HG02840 (cell line): ENCODE measurements around the gene DHX15.
A peak's percentile ranks its signal among the peaks of the same experiment; 100 is the strongest.

Source experiments
- ATAC-seq: cut with Tn5 transposase; IDR thresholded peaks from one replicate; pipeline ENCODE4 v1.9.1; 2021; ENCODE audit warnings: mild to moderate bottlenecking, moderate library complexity, moderate number of reproducible peaks; ENCODE audit not compliant: unreplicated experiment, low FRiP score

DHX15 gene

GRCh38 chr4:24583451-24584210 lies 723 bp downstream of the DHX15 start:
- peak; percentile 17 for ATAC-seq

- ATAC-seq = no peak
Measured at GRCh38 chr4:24582235-24582832, 2.0 kb downstream of the DHX15 start.

GRCh38 chr4:24578364-24578763 lies 6.0 kb downstream of the DHX15 start:
- ATAC-seq = no peak

- no peak for ATAC-seq
Measured at GRCh38 chr4:24576276-24576675, 8.1 kb downstream of the DHX15 start.

GRCh38 chr4:24574236-24574635 lies 10.1 kb downstream of the DHX15 start:
- no peak for ATAC-seq

GRCh38 chr4:24573582-24573981 lies 10.8 kb downstream of the DHX15 start:
- no peak for ATAC-seq

GRCh38 chr4:24570574-24571236 lies 13.6 kb downstream of the DHX15 start:
- no peak for ATAC-seq

GRCh38 chr4:24570172-24570571 lies 14.2 kb downstream of the DHX15 start:
- ATAC-seq = no peak

- no peak for ATAC-seq
Measured at GRCh38 chr4:24569662-24570061, 14.7 kb downstream of the DHX15 start.

- ATAC-seq = no peak
Measured at GRCh38 chr4:24568425-24568824, 15.9 kb downstream of the DHX15 start.

GRCh38 chr4:24565054-24565453 lies 19.3 kb downstream of the DHX15 start:
- ATAC-seq = no peak

GRCh38 chr4:24564488-24564887 lies 19.9 kb downstream of the DHX15 start:
- ATAC-seq = no peak

GRCh38 chr4:24561438-24562139 lies 22.8 kb downstream of the DHX15 start:
- no peak for ATAC-seq

GRCh38 chr4:24560868-24561368 lies 23.4 kb downstream of the DHX15 start:
- no peak for ATAC-seq

- ATAC-seq = no peak
Measured at GRCh38 chr4:24559889-24560288, 24.5 kb downstream of the DHX15 start.

- ATAC-seq = no peak
Measured at GRCh38 chr4:24559032-24559821, 25.1 kb downstream of the DHX15 start.

- no peak for ATAC-seq
Measured at GRCh38 chr4:24557026-24558025, 27.0 kb downstream of the DHX15 start.

- no peak for ATAC-seq
Measured at GRCh38 chr4:24551492-24552289, 32.7 kb downstream of the DHX15 start.
